Stomach (tissue), 9 donors: ENCODE data around the gene TET1. TPM values are rescaled to one million over a fixed set of nuclear protein-coding genes. Genes with fewer than 3 reads are reported as not detected.

Experiments used
- DNase-seq, 2 donors: peaks; one replicate each; pipeline versions ENCODE4 v3.0.0 to v3.0.0-alpha.2; 2013 to 2019
- H3K27ac ChIP-seq, 5 donors: fragments of 200-600 bp in 4 of 5; sonication (generic) in 4 of 5; one replicate each; pipeline ENCODE4 v1.5.1; 2013 to 2019; ENCODE audit warnings: mild to moderate bottlenecking in 1 of 5, moderate library complexity in 1 of 5
- H3K27me3 ChIP-seq, 3 donors: fragments of 200-600 bp; sonication (generic); one replicate each; pipeline ENCODE4 v1.5.1; 2017 to 2019; ENCODE audit warnings: mixed run types in 1 of 3
- H3K36me3 ChIP-seq, 4 donors: fragments of 200-600 bp; sonication (generic); 1 replicate in 3 of 4; 2 replicates in 1 of 4; pipeline ENCODE4 v1.5.1; 2016 to 2019
- H3K4me1 ChIP-seq, 4 donors: fragments of 200-600 bp; sonication (generic); one replicate each; pipeline ENCODE4 v1.5.1; 2016 to 2019
- H3K4me3 ChIP-seq, 4 donors: fragments of 200-600 bp; sonication (generic) in 3 of 4; one replicate each; pipeline ENCODE4 v1.5.1; 2016 to 2019; ENCODE audit warnings: mild to moderate bottlenecking in 1 of 4
- H3K9me3 ChIP-seq, 4 donors: fragments of 200-600 bp; sonication (generic); one replicate each; pipeline ENCODE4 v1.5.1; 2016 to 2019
- EP300 ChIP-seq: sonication (generic); formaldehyde crosslinking; IDR thresholded peaks from one replicate; pipeline ENCODE4 v1.6.1; 2017; ENCODE audit warnings: antibody characterized with exemption
- POLR2A ChIP-seq, 4 donors: fragments of 450-650 bp; IDR thresholded peaks; one replicate each; pipeline ENCODE4 v1.6.1; 2016; ENCODE audit warnings: antibody characterized with exemption in 4 of 4, control low read depth in 2 of 4, mild to moderate bottlenecking in 1 of 4, moderate library complexity in 1 of 4
- POLR2AphosphoS5 ChIP-seq, 3 donors: sonication (generic); formaldehyde crosslinking; IDR thresholded peaks; one replicate each; pipeline ENCODE4 v1.6.1; 2016; ENCODE audit warnings: antibody characterized with exemption in 3 of 3
- WGBS, 5 donors: extraction: QIAGEN DNeasy Blood & Tissue Kit in 3 of 5; methylation state at CpG; one replicate each; pipeline versions ENCODE4 v1.1.5 to v1.1.7; 2013 to 2018; 5-methylcytosine and 5-hydroxymethylcytosine counted together
- intact Hi-C: fragments of 100-400 bp; cut with DNase I; formaldehyde crosslinking; loops from one replicate; pipeline ENCODE4 v1.15.1; 2023; ENCODE audit warnings: low total_unique reads
- polyA plus RNA-seq, 3 donors: library from polyadenylated mRNA; stranded (reverse); fragments of 200-250 nt; gene quantifications; one replicate each; pipeline ENCODE4 v1.2.3, GENCODE V29; 2013
- total RNA-seq, 5 donors: library from RNA; depleted of rRNA; stranded (reverse); fragments of >200 nt; gene quantifications; one replicate each; pipeline versions ENCODE4 v1.1.0 to v1.2.3, GENCODE V29; 2014 to 2016
- TF ChIP-seq, protein P1 (sequence below), 7 experiments: fragments of 450-650 bp in 4 of 7; fragments of 200-600 bp in 3 of 7; sonication (generic) in 3 of 7; IDR thresholded peaks; one replicate each; pipeline ENCODE4 v1.5.1; 2016 to 2019; ENCODE audit warnings: antibody characterized with exemption in 7 of 7, control low read depth in 2 of 7, mild to moderate bottlenecking in 1 of 7
- donor health status: healthy with polysubstance abuse.
- donor health status: Bipolar disorder and iron deficiency.
- donor health status: healthy.

The TET1 gene
- total and polyA plus RNA-seq, 8 donors, result under 0.01 to 22.3 (median 2.5) TPM

DNA sequence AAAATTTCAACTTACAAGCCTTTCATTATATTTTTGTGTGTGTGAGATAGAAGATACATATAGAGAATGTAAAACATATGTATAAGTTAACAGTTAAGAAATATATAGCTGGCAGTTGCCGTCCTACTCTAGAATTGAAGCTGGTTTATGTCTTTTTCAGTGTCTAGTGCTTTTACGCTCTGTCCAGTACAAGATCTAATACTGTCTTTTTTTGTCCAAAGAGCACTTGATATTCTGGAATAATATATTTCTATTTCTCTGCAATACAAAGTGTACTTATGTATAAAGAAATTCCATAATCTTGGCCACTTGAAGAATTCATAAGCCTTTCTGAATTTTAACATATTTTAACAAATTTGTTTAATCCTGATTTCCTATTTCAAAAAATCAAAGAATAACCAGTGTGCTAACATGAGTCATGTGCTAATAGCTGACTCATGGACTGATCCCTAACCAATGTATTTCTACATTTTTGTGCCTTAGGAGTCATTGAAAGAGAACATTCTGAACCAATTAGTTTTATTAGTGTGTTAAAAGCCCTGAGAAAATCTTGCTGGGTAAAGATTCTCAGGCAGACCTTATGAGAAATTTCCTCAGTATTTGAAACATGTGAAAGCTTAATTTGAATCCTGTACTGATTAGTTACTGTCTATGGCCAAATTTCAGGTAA, 87.7 kb downstream of the TET1 start:
- peaks cover 0 to 7% (median 0%) of the 10 kb centered on the region in 4 donors for H3K4me1 ChIP-seq
- peaks cover 0 to 8% (median 7%) of the 10 kb centered on the region in 4 donors for H3K36me3 ChIP-seq
- TF ChIP-seq POLR2A (IDR thresholded peaks at IDR 0.05) (no peak), POLR2AphosphoS5 (IDR thresholded peaks at IDR 0.05) (no peak), EP300 (no peak)
- TF ChIP-seq, protein P1, sequence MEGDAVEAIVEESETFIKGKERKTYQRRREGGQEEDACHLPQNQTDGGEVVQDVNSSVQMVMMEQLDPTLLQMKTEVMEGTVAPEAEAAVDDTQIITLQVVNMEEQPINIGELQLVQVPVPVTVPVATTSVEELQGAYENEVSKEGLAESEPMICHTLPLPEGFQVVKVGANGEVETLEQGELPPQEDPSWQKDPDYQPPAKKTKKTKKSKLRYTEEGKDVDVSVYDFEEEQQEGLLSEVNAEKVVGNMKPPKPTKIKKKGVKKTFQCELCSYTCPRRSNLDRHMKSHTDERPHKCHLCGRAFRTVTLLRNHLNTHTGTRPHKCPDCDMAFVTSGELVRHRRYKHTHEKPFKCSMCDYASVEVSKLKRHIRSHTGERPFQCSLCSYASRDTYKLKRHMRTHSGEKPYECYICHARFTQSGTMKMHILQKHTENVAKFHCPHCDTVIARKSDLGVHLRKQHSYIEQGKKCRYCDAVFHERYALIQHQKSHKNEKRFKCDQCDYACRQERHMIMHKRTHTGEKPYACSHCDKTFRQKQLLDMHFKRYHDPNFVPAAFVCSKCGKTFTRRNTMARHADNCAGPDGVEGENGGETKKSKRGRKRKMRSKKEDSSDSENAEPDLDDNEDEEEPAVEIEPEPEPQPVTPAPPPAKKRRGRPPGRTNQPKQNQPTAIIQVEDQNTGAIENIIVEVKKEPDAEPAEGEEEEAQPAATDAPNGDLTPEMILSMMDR (IDR thresholded peaks at IDR 0.05), result no peak
- no peaks in the 10 kb centered on the region for H3K9me3 ChIP-seq
- H3K27ac ChIP-seq, result peak overlapping the region in 3 of 5 donors; percentile 47 to 68 (median 52)
- H3K27me3 ChIP-seq, result no peaks in the 10 kb centered on the region
- 96 to 98% (median 97%) methylated on average over 2 of the region's 2 CpGs for WGBS, 5 donors
- no peak for DNase-seq
- no peak overlapping the region for H3K4me3 ChIP-seq
- intact Hi-C loops, result no loop called here

DNA sequence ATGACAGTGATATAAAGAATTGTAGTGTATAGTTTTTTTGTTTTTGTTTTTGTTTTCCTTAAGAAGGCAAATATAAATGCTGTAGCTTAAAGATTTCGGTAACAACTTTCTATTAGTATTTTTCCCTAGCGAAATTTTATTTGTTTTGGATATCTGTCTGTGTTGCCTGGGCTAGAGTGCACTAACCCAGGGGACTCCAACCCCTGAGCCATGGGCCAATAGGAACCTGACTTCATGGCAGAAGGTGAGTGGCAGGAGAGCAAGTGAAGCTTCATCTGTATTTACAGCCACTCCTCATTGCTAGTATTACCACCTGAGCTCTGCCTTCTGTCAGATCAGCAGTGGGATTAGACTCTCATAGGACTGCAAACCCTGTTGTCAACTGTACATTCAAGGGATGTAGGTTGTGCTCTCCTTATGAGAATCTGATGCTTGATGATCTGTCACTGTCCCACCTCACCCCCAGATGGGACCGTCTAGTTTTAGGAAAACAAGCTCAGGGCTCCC, 95.5 kb downstream of the TET1 start:
- Histone ChIP-seq H3K27ac (no peak overlapping the region), H3K4me1 (no peaks in the 10 kb centered on the region), H3K27me3 (no peaks in the 10 kb centered on the region), H3K9me3 (no peaks in the 10 kb centered on the region), H3K4me3 (no peak overlapping the region), H3K36me3 (peaks cover 0 to 25% (median 0%) of the 10 kb centered on the region in 4 donors)
- DNase-seq, result no peak
- 90 to 96% (median 95%) methylated on average over 3 of the region's 3 CpGs for WGBS, 5 donors
- no peak for TF ChIP-seq EP300
- TF ChIP-seq, protein P1 (IDR thresholded peaks at IDR 0.05), result no peak
- no peak for TF ChIP-seq POLR2A (IDR thresholded peaks at IDR 0.05)
- TF ChIP-seq POLR2AphosphoS5 (IDR thresholded peaks at IDR 0.05), result no peak
- intact Hi-C loops, result no loop called here

DNA sequence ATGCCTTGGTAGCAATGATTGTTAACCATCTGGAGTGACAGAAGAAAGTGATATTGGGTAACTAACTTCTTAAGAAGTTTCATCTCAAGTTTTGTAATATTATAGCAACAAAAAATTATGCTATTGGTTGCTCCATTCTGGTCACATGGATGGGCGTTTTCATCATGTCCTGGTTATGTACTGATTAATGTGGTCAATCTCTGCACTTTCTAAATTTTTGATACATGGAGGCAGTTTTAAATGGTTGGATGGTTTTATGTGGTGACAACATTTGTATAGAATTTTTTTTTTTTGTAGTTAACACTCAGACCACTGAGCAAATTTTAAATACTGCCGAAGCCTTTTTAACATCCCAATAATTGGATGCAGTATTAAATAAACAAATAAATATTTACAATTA, 105.7 kb downstream of the TET1 start:
- H3K27ac ChIP-seq, result no peak overlapping the region
- peaks cover 0 to 22% (median 13%) of the 10 kb centered on the region in 4 donors for H3K36me3 ChIP-seq
- no peak for DNase-seq
- intact Hi-C loops, result no loop called here
- H3K9me3 ChIP-seq, result no peaks in the 10 kb centered on the region
- H3K4me3 ChIP-seq, result no peak overlapping the region
- TF ChIP-seq, protein P1 (IDR thresholded peaks at IDR 0.05), result no peak
- TF ChIP-seq POLR2A (IDR thresholded peaks at IDR 0.05) (no peak), EP300 (no peak), POLR2AphosphoS5 (IDR thresholded peaks at IDR 0.05) (no peak)
- H3K4me1 ChIP-seq, result no peaks in the 10 kb centered on the region
- H3K27me3 ChIP-seq, result no peaks in the 10 kb centered on the region
- WGBS, 5 donors, result 83 to 95% (median 92%) methylated on average over 2 of the region's 2 CpGs

DNA sequence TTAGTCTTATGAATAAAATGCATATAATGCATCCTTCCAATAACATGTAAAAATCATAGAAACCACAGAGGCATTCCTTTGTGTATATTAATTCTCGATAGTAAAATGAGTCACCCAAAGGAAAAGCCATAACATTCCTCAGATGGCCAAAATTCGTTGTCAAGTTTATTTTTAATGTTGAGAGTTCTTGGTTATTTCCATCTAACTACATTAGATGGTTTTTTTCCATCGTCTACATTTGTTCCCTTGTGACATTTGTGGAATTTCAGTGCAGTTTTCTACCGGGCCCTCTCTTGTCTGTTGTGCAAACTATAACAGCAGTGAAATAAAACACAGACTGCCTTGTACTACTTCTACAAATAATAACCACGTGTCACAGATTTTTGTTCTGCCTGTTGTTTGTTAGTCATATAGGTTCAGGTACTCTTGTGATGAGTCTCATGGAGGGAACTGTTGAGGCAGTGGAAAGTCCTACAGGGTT, 106.2 kb downstream of the TET1 start:
- Histone ChIP-seq H3K36me3 (peaks cover 0 to 22% (median 13%) of the 10 kb centered on the region in 4 donors), H3K9me3 (no peaks in the 10 kb centered on the region), H3K27me3 (no peaks in the 10 kb centered on the region), H3K4me3 (no peak overlapping the region), H3K27ac (no peak overlapping the region), H3K4me1 (no peaks in the 10 kb centered on the region)
- TF ChIP-seq EP300 (no peak), POLR2AphosphoS5 (IDR thresholded peaks at IDR 0.05) (no peak), POLR2A (IDR thresholded peaks at IDR 0.05) (no peak)
- TF ChIP-seq, protein P1 (IDR thresholded peaks at IDR 0.05), result no peak
- 46 to 77% (median 74%) methylated on average over 5 of the region's 5 CpGs for WGBS, 5 donors
- intact Hi-C loops, result no loop called here
- DNase-seq, result no peak
